NCI-H774 (cell line): ENCODE measurements around the gene MAP4K1.

ENCODE experiments used
- DNase-seq: peaks from one replicate; lab custom pipeline; 2025; lab: John Stamatoyannopoulos, UW

Gene MAP4K1

GRCh38 chr19:38617764-38618589 lies at the start of gene MAP4K1:
TSS of gene MAP4K1 (minus strand) at chr19:38617953. CDS start at chr19:38617895, 58 bp downstream.
- DNase-seq, result no peak

- DNase-seq, result no peak
These were observed 49.1 kb upstream of the MAP4K1 start for GRCh38 chr19:38666663-38667511.

- no peak for DNase-seq
These were observed 48.4 kb upstream of the MAP4K1 start for GRCh38 chr19:38665950-38666662.

GRCh38 chr19:38665219-38665931 lies 47.6 kb upstream of the MAP4K1 start:
- no peak for DNase-seq

- no peak for DNase-seq
These were observed 46.9 kb upstream of the MAP4K1 start for GRCh38 chr19:38664503-38665211.

GRCh38 chr19:38663957-38664502 lies 46.3 kb upstream of the MAP4K1 start:
- no peak for DNase-seq

- no peak for DNase-seq
These were observed 45.5 kb upstream of the MAP4K1 start for GRCh38 chr19:38663156-38663651.

- no peak for DNase-seq
These were observed 44.9 kb upstream of the MAP4K1 start for GRCh38 chr19:38662537-38663155.

GRCh38 chr19:38661996-38662395 lies 44.2 kb upstream of the MAP4K1 start:
- no peak for DNase-seq

GRCh38 chr19:38661136-38661535 lies 43.4 kb upstream of the MAP4K1 start:
- no peak for DNase-seq

GRCh38 chr19:38660724-38661123 lies 43.0 kb upstream of the MAP4K1 start:
- no peak for DNase-seq

GRCh38 chr19:38658462-38659306 lies 40.9 kb upstream of the MAP4K1 start:
- peak; percentile 78 for DNase-seq

- DNase-seq, result no peak
These were observed 40.0 kb upstream of the MAP4K1 start for GRCh38 chr19:38657633-38658222.

GRCh38 chr19:38656171-38656981 lies 38.6 kb upstream of the MAP4K1 start:
- DNase-seq, result no peak

- no peak for DNase-seq
These were observed 37.5 kb upstream of the MAP4K1 start for GRCh38 chr19:38655148-38655824.

- DNase-seq, result no peak
These were observed 36.9 kb upstream of the MAP4K1 start for GRCh38 chr19:38654628-38655055.

GRCh38 chr19:38653028-38653571 lies 35.3 kb upstream of the MAP4K1 start:
- DNase-seq, result no peak
